ENCODE measurements around the gene BTG4. TPM values are rescaled to one million over a fixed set of nuclear protein-coding genes. Genes with fewer than 3 reads are reported as not detected.

Gene BTG4
- polyA plus RNA-seq, 1 experiment, result not detected

- Histone ChIP-seq H3K27me3 (ENCODE audit: control insufficient read depth, insufficient read depth, low read length) (no peaks in the 10 kb centered on the region), H3K9me3 (ENCODE audit: control insufficient read depth, insufficient read depth, low read length) (peaks cover 3% of the 10 kb centered on the region; the same call in 1 of the 2 replicates), H3K27ac (ENCODE audit: low read depth, low read length) (no peak overlapping the region), H3K4me3 (ENCODE audit: low read depth, low read length) (no peak overlapping the region)
- POLR2A ChIA-PET, result no interaction called here
- no peak for DNase-seq (ENCODE audit: low read depth, low spot score)
- no peak for TF ChIP-seq CTCF (IDR thresholded peaks at IDR 0.05; ENCODE audit: low read depth, low read length)
- CTCF ChIA-PET, result interaction anchor here (0.6 to 4.2 kb wide), 3 partner anchors 22 to 282 kb away, joined by 3 to 20 read pairs (median 3); no protein-coding TSS in a partner anchor
Measured at GRCh38 chr11:111559800-111560464, 47.7 kb upstream of the BTG4 start.

DNA sequence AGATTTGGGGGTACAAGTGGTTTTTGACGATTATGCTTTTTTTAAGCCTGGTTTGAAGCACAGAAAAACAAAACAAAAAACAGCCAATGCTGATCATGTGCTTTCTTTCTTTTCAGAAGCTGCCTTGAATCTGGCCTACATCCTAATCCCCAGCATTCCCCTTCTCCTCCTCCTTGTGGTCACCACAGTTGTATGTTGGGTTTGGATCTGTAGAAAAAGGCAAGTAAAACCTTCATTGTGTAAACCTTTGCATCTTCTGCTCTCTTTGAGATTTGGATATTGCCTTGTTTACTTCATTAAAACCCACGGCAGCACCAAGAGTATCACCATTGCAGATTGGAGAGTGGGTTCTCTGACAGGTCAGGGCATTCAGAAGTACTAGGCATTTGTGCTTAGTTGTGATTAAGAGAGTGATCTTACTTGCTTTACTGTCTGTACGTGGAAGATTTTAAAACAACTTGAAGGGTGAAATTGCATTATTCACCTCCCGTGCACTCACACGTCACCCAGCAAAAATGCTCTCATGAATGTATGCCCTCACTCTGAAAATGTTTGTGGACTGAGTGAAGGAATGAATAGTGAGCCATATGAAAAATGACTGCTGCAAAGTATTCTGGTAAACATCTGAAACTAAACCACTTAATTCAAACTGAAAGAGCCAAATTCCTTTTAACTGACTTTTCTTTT, 45.4 kb upstream of the BTG4 start:
- ChIA-PET POLR2A (interaction anchor here (1.8 kb wide), 2 partner anchors 9 to 17 kb away, joined by 7 to 16 read pairs; partner anchors contain the start of gene LAYN), CTCF (interaction anchor here (0.7 to 2.0 kb wide), 6 partner anchors 47 to 294 kb away, joined by 3 to 9 read pairs (median 4); no protein-coding TSS in a partner anchor)
- Histone ChIP-seq H3K27me3 (ENCODE audit: control insufficient read depth, insufficient read depth, low read length) (no peaks in the 10 kb centered on the region), H3K9me3 (ENCODE audit: control insufficient read depth, insufficient read depth, low read length) (peaks cover 3% of the 10 kb centered on the region; the same call in 1 of the 2 replicates), H3K4me3 (ENCODE audit: low read depth, low read length) (no peak overlapping the region), H3K27ac (ENCODE audit: low read depth, low read length) (peak overlapping the region; percentile 99)
- peak; percentile 95 for DNase-seq (ENCODE audit: low read depth, low spot score)
- peak; percentile 27 for TF ChIP-seq CTCF (IDR thresholded peaks at IDR 0.05; ENCODE audit: low read depth, low read length)

GRCh38 chr11:111555255-111555654, 43.1 kb upstream of the BTG4 start:
- no peak overlapping the region for H3K27ac ChIP-seq (ENCODE audit: low read depth, low read length)
- no peak overlapping the region for H3K4me3 ChIP-seq (ENCODE audit: low read depth, low read length)
- H3K27me3 ChIP-seq (ENCODE audit: control insufficient read depth, insufficient read depth, low read length), result no peaks in the 10 kb centered on the region
- ChIA-PET POLR2A (no interaction called here), CTCF (no interaction called here)
- TF ChIP-seq CTCF (IDR thresholded peaks at IDR 0.05; ENCODE audit: low read depth, low read length), result no peak
- DNase-seq (ENCODE audit: low read depth, low spot score), result no peak
- peaks cover 3% of the 10 kb centered on the region; the same call in 1 of the 2 replicates for H3K9me3 ChIP-seq (ENCODE audit: control insufficient read depth, insufficient read depth, low read length)

GRCh38 chr11:111554532-111554931, 42.3 kb upstream of the BTG4 start:
- H3K27me3 ChIP-seq (ENCODE audit: control insufficient read depth, insufficient read depth, low read length), result no peaks in the 10 kb centered on the region
- ChIA-PET CTCF (interaction anchor here (1.1 kb wide), 1 partner anchor 100 kb away, joined by 4 read pairs; no protein-coding TSS in a partner anchor), POLR2A (no interaction called here)
- TF ChIP-seq CTCF (IDR thresholded peaks at IDR 0.05; ENCODE audit: low read depth, low read length), result no peak
- DNase-seq (ENCODE audit: low read depth, low spot score), result no peak
- H3K4me3 ChIP-seq (ENCODE audit: low read depth, low read length), result no peak overlapping the region
- H3K9me3 ChIP-seq (ENCODE audit: control insufficient read depth, insufficient read depth, low read length), result peaks cover 3% of the 10 kb centered on the region; the same call in 1 of the 2 replicates
- H3K27ac ChIP-seq (ENCODE audit: low read depth, low read length), result peak overlapping the region; percentile 40

GRCh38 chr11:111550258-111550657, 38.1 kb upstream of the BTG4 start:
- Histone ChIP-seq H3K4me3 (ENCODE audit: low read depth, low read length) (no peak overlapping the region), H3K27me3 (ENCODE audit: control insufficient read depth, insufficient read depth, low read length) (no peaks in the 10 kb centered on the region), H3K27ac (ENCODE audit: low read depth, low read length) (no peak overlapping the region), H3K9me3 (ENCODE audit: control insufficient read depth, insufficient read depth, low read length) (no peaks in the 10 kb centered on the region)
- CTCF ChIA-PET, result interaction anchor here (0.8 kb wide), 1 partner anchor 290 kb away, joined by 3 read pairs; no protein-coding TSS in a partner anchor
- no peak for DNase-seq (ENCODE audit: low read depth, low spot score)
- POLR2A ChIA-PET, result no interaction called here
- TF ChIP-seq CTCF (IDR thresholded peaks at IDR 0.05; ENCODE audit: low read depth, low read length), result no peak
